ENCODE data around the gene HLCS. TPM values are rescaled to one million over a fixed set of nuclear protein-coding genes. Genes with fewer than 3 reads are reported as not detected.

Gene HLCS
- total and polyA plus RNA-seq, 10 of the 15 experiments (the other 5 are each of a cell fraction or from before 2014, with no cell fraction given), result 1.5 to 12.7 (median 9.6) TPM

GRCh38 chr21:36859744-36860501 lies 106.5 kb downstream of the HLCS start:
- no peak for DNase-seq (ENCODE audit: low read depth, low spot score)
- SMC1A ChIA-PET (ENCODE audit: uncharacterized antibody, unreplicated experiment), result interaction anchor here (0.6 to 0.7 kb wide), 2 partner anchors 440 to 697 kb away, joined by 3 read pairs; no protein-coding TSS in a partner anchor
- POLR2A ChIA-PET, result no interaction called here
- Histone ChIP-seq H3K4me1 (ENCODE audit: control insufficient read depth, insufficient read depth, low read length) (peaks cover 9% of the 10 kb centered on the region; the same call in 1 of the 2 replicates), H3K27ac (ENCODE audit: control insufficient read depth, insufficient read depth) (no peak overlapping the region), H3K36me3 (ENCODE audit: control insufficient read depth in 2 of 2, insufficient read depth in 2 of 2, low read length in 1 of 2) (no peaks in the 10 kb centered on the region), H3K9ac (ENCODE audit: control insufficient read depth, insufficient read depth, low read length) (no peak overlapping the region), H3K9me3 (replicated peaks; ENCODE audit: control insufficient read depth, insufficient read depth, low read length) (no peaks in the 10 kb centered on the region), H3K4me2 (ENCODE audit: control insufficient read depth, insufficient read depth) (no peak overlapping the region), H2AFZ (ENCODE audit: control insufficient read depth, low read depth, low read length) (no peak overlapping the region), H3K27me3 (replicated peaks in 1 of 2; ENCODE audit: control insufficient read depth in 2 of 2, insufficient read depth in 2 of 2, low read length in 1 of 2) (no peaks in the 10 kb centered on the region), H3K79me2 (ENCODE audit: control insufficient read depth, insufficient read depth, low read length) (no peaks in the 10 kb centered on the region), H4K20me1 (ENCODE audit: control insufficient read depth, insufficient read depth) (no peaks in the 10 kb centered on the region), H3K4me3 (no peak overlapping the region)
- intact Hi-C loops (cut with micrococcal nuclease; ENCODE audit: unreplicated experiment) (no loop called here), in situ Hi-C loops (cut with MboI) (no loop called here)
- ATAC-seq, result peak; percentile 98
- FAIRE-seq, result no peak
- BruUV-seq (replicated peaks), result no TSS peak
- CTCF ChIA-PET, result interaction anchor here (1.0 to 1.2 kb wide), 2 partner anchors 13 to 229 kb away, joined by 3 to 5 read pairs; no protein-coding TSS in a partner anchor
- 55% methylated on average over 8 of the region's 8 CpGs for WGBS (ENCODE audit: insufficient coverage, insufficient replicate concordance, low lambda C conversion rate, missing lambda C conversion rate)
- RAD21 ChIA-PET (ENCODE audit: unreplicated experiment), result no interaction called here
- TF ChIP-seq CBFB (IDR thresholded peaks at IDR 0.05; ENCODE audit: low read depth) (no peak), ZNF217 (IDR thresholded peaks at IDR 0.05) (no peak), BHLHE40 (IDR thresholded peaks at IDR 0.05; ENCODE audit: borderline replicate concordance in 1 of 2, low read depth in 2 of 2, low read length in 1 of 2) (no peak), EZH2 (IDR thresholded peaks at IDR 0.05; ENCODE audit: borderline replicate concordance, control insufficient read depth, low read depth, low read length) (no peak), SMAD5 (IDR thresholded peaks at IDR 0.05; ENCODE audit: low read depth) (no peak), SPI1 (IDR thresholded peaks at IDR 0.05; ENCODE audit: borderline replicate concordance, insufficient read depth, low read depth, low read length) (no peak), RELA (IDR thresholded peaks at IDR 0.05; ENCODE audit: borderline replicate concordance, partially characterized antibody) (no peak), SP1 (IDR thresholded peaks at IDR 0.05; ENCODE audit: low read depth, low read length) (no peak), CHD2 (IDR thresholded peaks at IDR 0.05; ENCODE audit: borderline replicate concordance, low read depth, low read length) (no peak), CBX3 (IDR thresholded peaks at IDR 0.05; ENCODE audit: borderline replicate concordance, low read depth) (no peak), YBX1 (IDR thresholded peaks at IDR 0.05) (no peak), ZNF274 (IDR thresholded peaks at IDR 0.05; ENCODE audit: insufficient read depth, insufficient read length) (no peak), IRF5 (IDR thresholded peaks at IDR 0.05; ENCODE audit: borderline replicate concordance) (no peak), CEBPB (IDR thresholded peaks at IDR 0.05; ENCODE audit: borderline replicate concordance in 1 of 2, low read depth in 2 of 2, low read length in 2 of 2) (no peak), ZNF687 (IDR thresholded peaks at IDR 0.05) (no peak), FOS (IDR thresholded peaks at IDR 0.05; ENCODE audit: borderline replicate concordance, extremely low read depth, insufficient read length) (no peak), HDGF (IDR thresholded peaks at IDR 0.05) (no peak)

Measured in GM12878 (cell line).